Trophoblast cell (in vitro differentiated cells and primary cell): ENCODE measurements around the gene CRISPLD2.
"Not testable (repeated sequence)": the region's sequence is repeated elsewhere in the genome, so short reads cannot be mapped to it uniquely, and the experiment has no call there.

ENCODE experiments used
- DNase-seq, 2 donors: peaks; one replicate each; pipeline ENCODE4 v3.0.0-alpha.2; 2016
- H2AFZ ChIP-seq: 2 replicates; pipeline ENCODE4 v1.6.1; 2013; ENCODE audit warnings: low read length, moderate library complexity, mild to moderate bottlenecking; ENCODE audit not compliant: insufficient read depth, poor library complexity
- H2AK5ac ChIP-seq: 2 replicates; pipeline ENCODE4 v1.6.1; 2013; ENCODE audit warnings: mild to moderate bottlenecking, low read length
- H2BK120ac ChIP-seq: 2 replicates; pipeline ENCODE4 v1.6.1; 2013; ENCODE audit warnings: low read length, mild to moderate bottlenecking, moderate library complexity; ENCODE audit not compliant: insufficient read depth, poor library complexity
- H2BK12ac ChIP-seq: 2 replicates; pipeline ENCODE4 v1.6.1; 2013; ENCODE audit warnings: mild to moderate bottlenecking, low read length, moderate library complexity
- H2BK5ac ChIP-seq: 2 replicates; pipeline ENCODE4 v1.6.1; 2013; ENCODE audit warnings: low read length, low read depth, moderate library complexity, mild to moderate bottlenecking; ENCODE audit not compliant: poor library complexity
- H3K14ac ChIP-seq: 2 replicates; pipeline ENCODE4 v1.6.1; 2013; ENCODE audit warnings: mild to moderate bottlenecking, low read length
- H3K18ac ChIP-seq: 2 replicates; pipeline ENCODE4 v1.6.1; 2013; ENCODE audit warnings: mild to moderate bottlenecking, low read length
- H3K23ac ChIP-seq: 2 replicates; pipeline ENCODE4 v1.6.1; 2013; ENCODE audit warnings: low read length
- H3K27ac ChIP-seq: 2 replicates; pipeline ENCODE4 v1.5.1; 2013; ENCODE audit warnings: low read depth, mild to moderate bottlenecking, inconsistent platforms, low read length, moderate library complexity
- H3K27me3 ChIP-seq: 2 replicates; pipeline ENCODE4 v1.6.1; 2013; ENCODE audit warnings: inconsistent platforms, mild to moderate bottlenecking, low read length, moderate library complexity; ENCODE audit not compliant: insufficient read depth
- H3K36me3 ChIP-seq, 2 experiments: 1 replicate in 1 of 2; 2 replicates in 1 of 2; pipeline ENCODE4 v1.6.1; 2013; ENCODE audit warnings: low read length in 2 of 2, mild to moderate bottlenecking in 2 of 2, moderate library complexity in 1 of 2; ENCODE audit not compliant: insufficient read depth in 2 of 2, control insufficient read depth in 1 of 2
- H3K4ac ChIP-seq: 2 replicates; pipeline ENCODE4 v1.6.1; 2013; ENCODE audit warnings: low read depth, mild to moderate bottlenecking, low read length, moderate library complexity
- H3K4me1 ChIP-seq, 2 experiments: 1 replicate in 1 of 2; 2 replicates in 1 of 2; pipeline ENCODE4 v1.6.1; 2013; ENCODE audit warnings: low read length in 2 of 2, mild to moderate bottlenecking in 2 of 2, moderate library complexity in 1 of 2; ENCODE audit not compliant: insufficient read depth in 2 of 2, control insufficient read depth in 1 of 2
- H3K4me2 ChIP-seq: 2 replicates; pipeline ENCODE4 v1.6.1; 2013; ENCODE audit warnings: inconsistent platforms, mild to moderate bottlenecking, low read length, moderate library complexity
- H3K4me3 ChIP-seq: 2 replicates; pipeline ENCODE4 v1.5.1; 2013; ENCODE audit warnings: mild to moderate bottlenecking, low read depth, low read length, inconsistent platforms
- H3K79me1 ChIP-seq: one replicate; pipeline ENCODE4 v1.6.1; 2013; ENCODE audit warnings: low read length
- H3K79me2 ChIP-seq: 2 replicates; pipeline ENCODE4 v1.6.1; 2013; ENCODE audit warnings: low read length, mild to moderate bottlenecking; ENCODE audit not compliant: control insufficient read depth, insufficient read depth, poor library complexity
- H3K9ac ChIP-seq: 2 replicates; pipeline ENCODE4 v1.6.1; 2013; ENCODE audit warnings: mild to moderate bottlenecking, low read length
- H3K9me3 ChIP-seq: 2 replicates; pipeline ENCODE4 v1.6.1; 2013; ENCODE audit warnings: low read depth, mild to moderate bottlenecking, control low read depth, inconsistent platforms, low read length; ENCODE audit not compliant: insufficient read depth
- H4K12ac ChIP-seq: 2 replicates; pipeline ENCODE4 v1.6.1; 2013; ENCODE audit warnings: low read depth, mild to moderate bottlenecking, low read length, moderate library complexity
- H4K8ac ChIP-seq: 2 replicates; pipeline ENCODE4 v1.6.1; 2013; ENCODE audit warnings: low read depth, mild to moderate bottlenecking, low read length, moderate library complexity
- H4K91ac ChIP-seq: one replicate; pipeline ENCODE4 v1.6.1; 2013; ENCODE audit warnings: low read depth, mild to moderate bottlenecking, low read length, moderate library complexity
- WGBS: extraction: QIAGEN DNeasy Blood & Tissue Kit; methylation state at CpG from one replicate; pipeline ENCODE4 v1.1.7; 2013; ENCODE audit warnings: missing lambda C conversion rate; ENCODE audit not compliant: insufficient read length, insufficient coverage; ENCODE audit errors: extremely low coverage; 5-methylcytosine and 5-hydroxymethylcytosine counted together

Gene CRISPLD2

DNA sequence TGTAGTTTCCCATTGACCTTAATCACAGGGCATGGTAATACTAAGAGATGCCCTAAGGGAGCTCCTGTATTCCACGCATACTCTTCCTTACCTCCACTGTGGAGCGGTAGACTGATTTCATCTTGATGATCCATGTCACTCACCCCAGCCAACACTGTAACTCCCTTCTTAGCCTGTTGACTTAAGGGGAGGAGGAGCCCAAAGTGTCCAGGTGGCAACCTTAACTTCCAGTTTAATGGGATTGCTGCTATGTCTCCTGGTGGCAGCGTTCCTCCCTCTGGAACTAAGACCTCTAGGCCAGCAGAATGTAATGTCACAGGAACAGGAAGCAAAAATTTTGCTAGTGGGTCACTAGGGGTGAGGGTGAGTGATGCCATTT is 36.4 kb downstream of the CRISPLD2 start:
- peaks cover 64 to 83% of the 10 kb centered on the region in 2 experiments for H3K36me3 ChIP-seq
- not testable (repeated sequence) for H3K27ac ChIP-seq, H3K27me3 ChIP-seq, H3K9me3 ChIP-seq, H3K4me1 ChIP-seq, H4K8ac ChIP-seq, H3K79me2 ChIP-seq, H2BK12ac ChIP-seq, H3K4ac ChIP-seq, H3K14ac ChIP-seq, H2BK5ac ChIP-seq, H2AK5ac ChIP-seq, H4K12ac ChIP-seq, H3K23ac ChIP-seq, H3K4me3 ChIP-seq, H2AFZ ChIP-seq, H3K18ac ChIP-seq, H3K79me1 ChIP-seq, H3K9ac ChIP-seq, H3K4me2 ChIP-seq, H4K91ac ChIP-seq, H2BK120ac ChIP-seq, DNase-seq
- WGBS, result no CpG with 5 or more reads among the region's 3 CpGs

DNA sequence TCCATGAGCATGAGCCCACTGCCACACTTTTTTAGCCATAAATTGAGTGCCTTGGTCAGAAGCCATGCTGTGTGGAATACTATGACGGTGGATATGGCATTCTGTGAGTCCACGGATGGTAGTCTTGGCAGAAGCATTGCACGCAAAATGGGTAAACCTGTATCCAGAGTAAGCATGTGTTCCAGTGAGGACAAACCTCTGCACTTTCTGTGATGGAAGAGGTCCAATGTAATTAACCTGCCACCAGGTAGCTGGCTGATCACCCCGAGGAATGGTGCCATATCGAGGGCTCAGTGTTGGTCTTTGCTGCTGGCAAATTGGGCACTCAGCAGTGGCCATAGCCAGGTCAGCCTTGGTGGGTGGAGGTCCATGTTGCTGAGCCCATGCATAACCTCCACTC is 37.0 kb downstream of the CRISPLD2 start:
- H3K27me3 ChIP-seq, H3K4me2 ChIP-seq, H3K9ac ChIP-seq, H3K79me2 ChIP-seq, H3K4me3 ChIP-seq, H3K4ac ChIP-seq, H3K27ac ChIP-seq, H3K4me1 ChIP-seq, H3K14ac ChIP-seq, DNase-seq, H2BK12ac ChIP-seq, H3K79me1 ChIP-seq, H4K12ac ChIP-seq, H3K9me3 ChIP-seq, H3K18ac ChIP-seq, H2AK5ac ChIP-seq, H2BK120ac ChIP-seq, H4K91ac ChIP-seq, H3K23ac ChIP-seq, H2AFZ ChIP-seq, H4K8ac ChIP-seq, H2BK5ac ChIP-seq: not testable (repeated sequence)
- H3K36me3 ChIP-seq, result peaks cover 65 to 84% of the 10 kb centered on the region in 2 experiments
- no CpG with 5 or more reads among the region's 5 CpGs for WGBS

DNA sequence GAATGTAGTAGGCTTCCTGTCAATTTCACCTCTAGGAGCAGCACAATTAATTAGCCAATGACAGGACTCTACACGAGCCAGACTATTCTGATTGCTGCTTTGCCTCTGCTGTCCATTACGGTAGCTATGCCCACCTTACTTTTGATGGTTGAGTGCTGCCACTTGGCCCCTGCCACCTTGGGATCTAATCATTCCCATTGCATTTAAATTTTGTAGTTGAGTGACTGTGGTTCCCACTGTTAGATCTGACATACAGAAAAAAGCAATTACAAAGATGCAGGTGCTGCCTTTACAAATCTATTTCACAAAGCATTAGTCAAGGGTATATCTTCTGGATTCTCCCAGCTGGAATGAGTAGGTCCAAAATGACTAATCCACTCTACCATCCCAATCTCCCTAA is 39.9 kb downstream of the CRISPLD2 start:
- H3K27me3 ChIP-seq, result no peaks in the 10 kb centered on the region
- H2AK5ac ChIP-seq, result no peak overlapping the region
- no peak overlapping the region for H3K4ac ChIP-seq
- H3K23ac ChIP-seq, result no peak overlapping the region
- no peak overlapping the region for H2BK120ac ChIP-seq
- H4K8ac ChIP-seq, result no peak overlapping the region
- no CpG with 5 or more reads among the region's 2 CpGs for WGBS
- no peaks in the 10 kb centered on the region for H3K79me2 ChIP-seq
- H3K18ac ChIP-seq, result no peak overlapping the region
- H2AFZ ChIP-seq, result no peak overlapping the region
- no peak overlapping the region for H4K91ac ChIP-seq
- no peak overlapping the region for H2BK12ac ChIP-seq
- H3K14ac ChIP-seq, result no peak overlapping the region
- no peaks in the 10 kb centered on the region for H3K79me1 ChIP-seq
- H3K4me2 ChIP-seq, result no peak overlapping the region
- H3K9ac ChIP-seq, result no peak overlapping the region
- no peak overlapping the region for H2BK5ac ChIP-seq
- H3K4me1 ChIP-seq, result peaks cover 0 to 2% of the 10 kb centered on the region in 2 experiments
- no peak for DNase-seq
- peaks cover 60 to 75% of the 10 kb centered on the region in 2 experiments for H3K36me3 ChIP-seq
- H3K27ac ChIP-seq, result no peak overlapping the region
- H3K4me3 ChIP-seq, result no peak overlapping the region
- H4K12ac ChIP-seq, result no peak overlapping the region
- peaks cover 6% of the 10 kb centered on the region for H3K9me3 ChIP-seq

DNA sequence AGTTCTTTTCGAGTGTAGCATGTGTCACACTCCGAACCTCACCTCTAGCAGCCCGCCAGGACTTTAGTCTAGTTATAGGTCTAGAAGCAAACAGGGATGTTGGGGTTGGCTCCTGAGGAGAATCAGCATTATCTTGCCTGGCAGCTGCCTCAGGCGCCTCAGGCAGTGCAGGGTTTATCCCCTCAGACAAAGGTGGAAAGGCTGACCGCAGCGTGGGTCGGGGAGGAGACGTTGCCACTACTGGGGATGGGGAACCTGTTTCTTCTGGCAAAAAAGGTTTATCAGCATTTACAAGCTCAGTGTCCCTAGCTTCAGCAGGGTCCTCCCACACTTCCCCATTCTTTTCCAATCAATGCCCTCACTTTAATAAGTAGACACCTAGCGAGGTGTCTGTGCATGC is 40.6 kb downstream of the CRISPLD2 start:
- no peak overlapping the region for H2BK120ac ChIP-seq
- H2AFZ ChIP-seq, result no peak overlapping the region
- H3K9me3 ChIP-seq, result peaks cover 6% of the 10 kb centered on the region
- H3K79me1 ChIP-seq, result no peaks in the 10 kb centered on the region
- H2BK5ac ChIP-seq, result no peak overlapping the region
- H4K12ac ChIP-seq, result no peak overlapping the region
- no peak overlapping the region for H2BK12ac ChIP-seq
- peaks cover 0 to 2% of the 10 kb centered on the region in 2 experiments for H3K4me1 ChIP-seq
- H3K14ac ChIP-seq, result no peak overlapping the region
- no peak overlapping the region for H3K27ac ChIP-seq
- no peaks in the 10 kb centered on the region for H3K79me2 ChIP-seq
- H4K91ac ChIP-seq, result no peak overlapping the region
- whole genome bisulfite sequencing, result no CpG with 5 or more reads among the region's 9 CpGs
- peaks cover 57 to 72% of the 10 kb centered on the region in 2 experiments for H3K36me3 ChIP-seq
- H3K27me3 ChIP-seq, result no peaks in the 10 kb centered on the region
- H3K18ac ChIP-seq, result no peak overlapping the region
- no peak overlapping the region for H3K4me2 ChIP-seq
- no peak overlapping the region for H2AK5ac ChIP-seq
- H3K4me3 ChIP-seq, result no peak overlapping the region
- H4K8ac ChIP-seq, result no peak overlapping the region
- DNase-seq, result no peak
- H3K9ac ChIP-seq, result no peak overlapping the region
- no peak overlapping the region for H3K23ac ChIP-seq
- no peak overlapping the region for H3K4ac ChIP-seq
